ENCODE measurements around the gene ALLC. TPM values are rescaled to one million over a fixed set of nuclear protein-coding genes. Genes with fewer than 3 reads are reported as not detected.

ALLC gene
- total and polyA plus RNA-seq, 10 of the 15 experiments (the other 5 are each of a cell fraction or from before 2014, with no cell fraction given) = 0.05 TPM; not detected in 9

DNA sequence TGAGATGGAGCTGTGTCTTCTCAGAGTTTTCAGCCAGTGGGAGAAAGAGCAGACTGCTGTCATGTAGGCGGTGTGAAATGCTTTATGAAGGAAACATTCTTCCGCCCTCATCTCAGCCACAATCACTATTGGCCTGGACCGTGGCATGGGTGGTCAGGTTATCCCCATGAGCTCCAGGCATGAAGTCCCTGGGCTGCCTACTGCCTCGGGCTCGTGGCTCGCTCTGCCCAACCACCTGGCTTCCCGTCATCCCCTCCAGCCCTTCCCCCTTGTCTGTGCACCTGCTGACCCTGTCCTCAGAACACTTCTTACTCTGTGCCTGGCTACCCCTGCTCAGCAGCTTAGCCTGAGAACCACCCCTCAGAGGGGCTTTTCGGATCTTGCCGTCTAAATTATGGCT lies 47.6 kb upstream of the ALLC start (continued):
- TF ChIP-seq ZBTB40 (IDR thresholded peaks at IDR 0.05; ENCODE audit: borderline replicate concordance) (no peak), YY1 (IDR thresholded peaks at IDR 0.05; ENCODE audit: low read depth, low read length) (no peak), JUNB (IDR thresholded peaks at IDR 0.05) (no peak), BCL11A (IDR thresholded peaks at IDR 0.05; ENCODE audit: low read depth, low read length) (no peak)
- TF ChIP-seq, protein P1, sequence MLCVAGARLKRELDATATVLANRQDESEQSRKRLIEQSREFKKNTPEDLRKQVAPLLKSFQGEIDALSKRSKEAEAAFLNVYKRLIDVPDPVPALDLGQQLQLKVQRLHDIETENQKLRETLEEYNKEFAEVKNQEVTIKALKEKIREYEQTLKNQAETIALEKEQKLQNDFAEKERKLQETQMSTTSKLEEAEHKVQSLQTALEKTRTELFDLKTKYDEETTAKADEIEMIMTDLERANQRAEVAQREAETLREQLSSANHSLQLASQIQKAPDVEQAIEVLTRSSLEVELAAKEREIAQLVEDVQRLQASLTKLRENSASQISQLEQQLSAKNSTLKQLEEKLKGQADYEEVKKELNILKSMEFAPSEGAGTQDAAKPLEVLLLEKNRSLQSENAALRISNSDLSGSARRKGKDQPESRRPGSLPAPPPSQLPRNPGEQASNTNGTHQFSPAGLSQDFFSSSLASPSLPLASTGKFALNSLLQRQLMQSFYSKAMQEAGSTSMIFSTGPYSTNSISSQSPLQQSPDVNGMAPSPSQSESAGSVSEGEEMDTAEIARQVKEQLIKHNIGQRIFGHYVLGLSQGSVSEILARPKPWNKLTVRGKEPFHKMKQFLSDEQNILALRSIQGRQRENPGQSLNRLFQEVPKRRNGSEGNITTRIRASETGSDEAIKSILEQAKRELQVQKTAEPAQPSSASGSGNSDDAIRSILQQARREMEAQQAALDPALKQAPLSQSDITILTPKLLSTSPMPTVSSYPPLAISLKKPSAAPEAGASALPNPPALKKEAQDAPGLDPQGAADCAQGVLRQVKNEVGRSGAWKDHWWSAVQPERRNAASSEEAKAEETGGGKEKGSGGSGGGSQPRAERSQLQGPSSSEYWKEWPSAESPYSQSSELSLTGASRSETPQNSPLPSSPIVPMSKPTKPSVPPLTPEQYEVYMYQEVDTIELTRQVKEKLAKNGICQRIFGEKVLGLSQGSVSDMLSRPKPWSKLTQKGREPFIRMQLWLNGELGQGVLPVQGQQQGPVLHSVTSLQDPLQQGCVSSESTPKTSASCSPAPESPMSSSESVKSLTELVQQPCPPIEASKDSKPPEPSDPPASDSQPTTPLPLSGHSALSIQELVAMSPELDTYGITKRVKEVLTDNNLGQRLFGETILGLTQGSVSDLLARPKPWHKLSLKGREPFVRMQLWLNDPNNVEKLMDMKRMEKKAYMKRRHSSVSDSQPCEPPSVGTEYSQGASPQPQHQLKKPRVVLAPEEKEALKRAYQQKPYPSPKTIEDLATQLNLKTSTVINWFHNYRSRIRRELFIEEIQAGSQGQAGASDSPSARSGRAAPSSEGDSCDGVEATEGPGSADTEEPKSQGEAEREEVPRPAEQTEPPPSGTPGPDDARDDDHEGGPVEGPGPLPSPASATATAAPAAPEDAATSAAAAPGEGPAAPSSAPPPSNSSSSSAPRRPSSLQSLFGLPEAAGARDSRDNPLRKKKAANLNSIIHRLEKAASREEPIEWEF (IDR thresholded peaks at IDR 0.05; ENCODE audit: insufficient replicate concordance, low read depth, low read length) = no peak

All from GM12878 (cell line).